Gastrocnemius medialis (tissue), 4 donors: ENCODE data around the gene LARP4B. TPM values are rescaled to one million over a fixed set of nuclear protein-coding genes. Genes with fewer than 3 reads are reported as not detected.

Source experiments
- ATAC-seq, 2 donors: fragments of 150-250 bp; one replicate each; pipeline ENCODE4 v1.9.1; 2016
- DNase-seq, 2 donors: peaks; one replicate each; pipeline ENCODE4 v3.0.0-alpha.2; 2019
- H3K27ac ChIP-seq, 4 donors: fragments of 200-600 bp; sonication (generic); 1 replicate in 1 of 4; 2 replicates in 3 of 4; pipeline ENCODE4 v1.5.1; 2016 to 2018; ENCODE audit warnings: mild to moderate bottlenecking in 2 of 4, moderate library complexity in 1 of 4
- H3K27me3 ChIP-seq, 3 donors: fragments of 200-600 bp; sonication (generic) in 2 of 3; 1 replicate in 1 of 3; 2 replicates in 2 of 3; pipeline versions ENCODE4 v1.5.1 to v1.6.0; 2016 to 2019; ENCODE audit warnings: mild to moderate bottlenecking in 1 of 3, moderate library complexity in 1 of 3
- H3K36me3 ChIP-seq, 2 donors: fragments of 200-600 bp; sonication (generic) in 1 of 2; one replicate each; pipeline ENCODE4 v1.5.1; 2017 to 2018
- H3K4me1 ChIP-seq, 2 donors: fragments of 200-600 bp; sonication (generic) in 1 of 2; one replicate each; pipeline ENCODE4 v1.5.1; 2016 to 2017; ENCODE audit warnings: mild to moderate bottlenecking in 2 of 2
- H3K4me3 ChIP-seq, 4 donors: fragments of 200-600 bp; sonication (generic) in 3 of 4; 1 replicate in 1 of 4; 2 replicates in 3 of 4; pipeline ENCODE4 v1.5.1; 2016 to 2019; ENCODE audit warnings: mild to moderate bottlenecking in 2 of 4
- H3K9me3 ChIP-seq, 3 donors: fragments of 200-600 bp; sonication (generic) in 2 of 3; 1 replicate in 1 of 3; 2 replicates in 2 of 3; pipeline ENCODE4 v1.5.1; 2016 to 2019
- CTCF ChIP-seq, 5 experiments: fragments of 450-650 bp in 3 of 5; fragments of 200-600 bp in 2 of 5; sonication (generic) in 2 of 5; IDR thresholded peaks in 4 of 5; conservative IDR thresholded peaks in 1 of 5; 1 replicate in 4 of 5; 2 replicates in 1 of 5; pipeline ENCODE4 v1.5.1; 2016 to 2019; ENCODE audit warnings: antibody characterized with exemption in 5 of 5, mild to moderate bottlenecking in 3 of 5, moderate library complexity in 3 of 5
- POLR2A ChIP-seq, 2 donors: fragments of 450-650 bp; IDR thresholded peaks; one replicate each; pipeline ENCODE4 v1.6.1; 2017; ENCODE audit warnings: antibody characterized with exemption in 2 of 2, mild to moderate bottlenecking in 2 of 2, moderate library complexity in 2 of 2
- in situ Hi-C, 4 donors: fragments of 200-750 bp; cut with MboI; loops; one replicate each; pipeline versions ENCODE4 v1.15.0 to v1.8.0; 2017; ENCODE audit warnings: low sequenced_read_pairs in 4 of 4
- intact Hi-C: fragments of 100-400 bp; cut with DNase I; formaldehyde crosslinking; loops from one replicate; pipeline ENCODE4 v1.15.1; 2023; ENCODE audit warnings: low total_unique reads
- total RNA-seq, 4 donors: library from RNA; depleted of rRNA; stranded (reverse); fragments of >200 nt; gene quantifications; one replicate each; pipeline versions ENCODE4 v1.1.0 to v1.2.3, GENCODE V29; 2016

The LARP4B gene
- total RNA-seq, 4 donors from 2014 or later: 29.7 to 45.6 (median 40.0) TPM

GRCh38 chr10:945778-946177 lies 14.3 kb upstream of the LARP4B start:
- ATAC-seq: no peak
- in situ Hi-C loops: no loop called here

DNA sequence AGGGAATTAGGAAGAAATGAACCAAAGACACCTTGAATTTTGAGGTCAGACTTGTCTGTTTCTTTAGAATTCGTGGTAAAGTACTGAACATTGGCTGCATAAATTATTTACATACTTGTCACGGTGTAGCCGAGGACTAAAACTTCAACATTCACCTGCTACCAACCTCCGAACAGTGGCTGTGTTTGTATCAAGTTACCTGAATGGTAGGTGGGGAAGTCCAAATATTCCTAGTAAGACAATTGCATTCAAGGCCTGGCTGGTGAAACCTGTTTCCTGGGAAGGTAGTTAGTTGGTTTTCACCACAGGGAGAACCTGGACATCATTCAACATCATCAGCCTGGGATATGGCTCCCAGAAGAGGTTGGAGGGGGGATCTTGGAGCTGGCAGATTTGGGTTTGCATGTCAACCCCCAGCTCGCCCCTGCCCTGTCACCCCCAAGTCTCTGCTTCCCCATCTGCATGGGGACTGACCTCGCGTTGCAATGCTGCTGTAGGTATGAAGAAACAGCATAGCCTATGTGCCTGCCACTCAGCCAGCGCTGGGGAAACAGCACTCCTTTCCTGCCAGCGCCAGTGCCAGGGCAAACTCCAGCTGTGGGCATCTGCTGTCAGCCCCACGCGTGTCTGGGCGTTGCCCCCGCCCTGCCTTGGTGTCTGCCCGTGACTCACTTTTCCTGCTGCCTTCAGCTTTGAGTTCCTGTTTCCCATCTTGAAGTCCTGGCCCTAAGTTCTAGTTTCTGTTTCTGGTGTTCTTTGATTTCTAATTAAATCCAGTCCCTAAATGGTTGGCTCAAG lies 12.7 kb upstream of the LARP4B start:
- no peaks in the 10 kb centered on the region for H3K27me3 ChIP-seq
- H3K27ac ChIP-seq: peak overlapping the region; percentile 18 to 62 (median 52)
- no peaks in the 10 kb centered on the region for H3K4me1 ChIP-seq
- H3K36me3 ChIP-seq: no peaks in the 10 kb centered on the region
- H3K4me3 ChIP-seq: no peak overlapping the region
- intact Hi-C loops (no loop called here), in situ Hi-C loops (no loop called here)
- no peaks in the 10 kb centered on the region for H3K9me3 ChIP-seq
- peak; percentile 22 to 59 for DNase-seq
- TF ChIP-seq CTCF (IDR thresholded peaks at IDR 0.05 in 4 of 5, conservative IDR thresholded peaks at IDR 0.05 in 1 of 5): no peak
- TF ChIP-seq POLR2A (IDR thresholded peaks at IDR 0.05): no peak
- ATAC-seq: peak in 1 of 2 donors; percentile 64

More at GRCh38 chr10:945778-946177, 14.3 kb upstream of the LARP4B start:
- DNase-seq: no peak
- Histone ChIP-seq H3K27me3 (no peaks in the 10 kb centered on the region), H3K36me3 (no peaks in the 10 kb centered on the region), H3K4me3 (no peak overlapping the region), H3K27ac (no peak overlapping the region), H3K9me3 (no peaks in the 10 kb centered on the region), H3K4me1 (no peaks in the 10 kb centered on the region)
- TF ChIP-seq CTCF (IDR thresholded peaks at IDR 0.05 in 4 of 5, conservative IDR thresholded peaks at IDR 0.05 in 1 of 5) (no peak), POLR2A (IDR thresholded peaks at IDR 0.05) (no peak)
- intact Hi-C loops: no loop called here

GRCh38 chr10:943334-944033 lies 12.0 kb upstream of the LARP4B start:
- intact Hi-C loops (no loop called here), in situ Hi-C loops (no loop called here)
- Histone ChIP-seq H3K27ac (no peak overlapping the region), H3K4me3 (no peak overlapping the region), H3K9me3 (no peaks in the 10 kb centered on the region), H3K36me3 (no peaks in the 10 kb centered on the region), H3K4me1 (no peaks in the 10 kb centered on the region), H3K27me3 (no peaks in the 10 kb centered on the region)
- DNase-seq: no peak
- no peak for ATAC-seq
- no peak for TF ChIP-seq POLR2A (IDR thresholded peaks at IDR 0.05)
- no peak for TF ChIP-seq CTCF (IDR thresholded peaks at IDR 0.05 in 4 of 5, conservative IDR thresholded peaks at IDR 0.05 in 1 of 5)

DNA sequence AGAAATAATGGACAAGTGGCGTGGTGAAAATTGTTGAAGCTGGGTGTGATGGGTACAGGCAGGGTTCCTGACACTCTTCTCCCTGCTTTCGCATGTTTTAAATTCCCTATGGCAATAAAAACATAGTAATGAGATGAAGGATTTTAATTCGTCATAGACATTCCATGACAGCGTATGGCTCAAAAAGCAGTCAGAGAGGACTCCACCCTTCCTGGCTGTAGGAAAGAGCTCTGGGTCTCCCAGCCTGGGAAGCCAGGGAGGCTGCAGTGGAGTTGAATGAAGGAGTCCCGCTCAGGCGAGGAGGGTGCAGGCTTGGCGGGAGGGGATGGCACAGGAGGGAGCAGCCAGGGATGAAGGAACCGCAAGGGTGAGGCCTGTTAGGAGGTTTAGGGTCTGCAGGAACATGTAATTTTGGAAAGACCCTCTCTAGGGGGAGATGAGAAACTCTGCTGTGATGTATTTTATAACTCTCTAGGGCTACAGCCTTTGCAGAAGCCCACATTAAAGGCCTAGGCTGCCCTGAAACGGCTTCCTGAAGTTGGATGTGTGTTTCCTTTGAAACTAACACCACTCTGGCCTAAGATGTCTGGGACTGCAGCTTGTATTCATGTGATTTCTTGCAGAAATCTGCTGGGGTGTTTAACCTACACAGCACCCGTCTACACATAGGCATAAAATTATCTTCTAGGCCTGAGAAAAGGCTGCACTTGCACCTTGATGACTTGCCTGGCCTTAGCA lies 7.6 kb upstream of the LARP4B start:
- in situ Hi-C loops (loop anchor here in 1 of 4 donors (10.0 kb wide), 2 partner anchors 46 to 116 kb away; partner anchors contain the start of genes GTPBP4 and WDR37), intact Hi-C loops (no loop called here)
- Histone ChIP-seq H3K4me3 (no peak overlapping the region), H3K36me3 (no peaks in the 10 kb centered on the region), H3K9me3 (no peaks in the 10 kb centered on the region), H3K4me1 (no peaks in the 10 kb centered on the region), H3K27ac (no peak overlapping the region), H3K27me3 (no peaks in the 10 kb centered on the region)
- DNase-seq (no peak), ATAC-seq (no peak)
- TF ChIP-seq POLR2A (IDR thresholded peaks at IDR 0.05) (no peak), CTCF (IDR thresholded peaks at IDR 0.05 in 4 of 5, conservative IDR thresholded peaks at IDR 0.05 in 1 of 5) (no peak)
